ENCODE data around the gene KLF15.

The KLF15 gene

DNA sequence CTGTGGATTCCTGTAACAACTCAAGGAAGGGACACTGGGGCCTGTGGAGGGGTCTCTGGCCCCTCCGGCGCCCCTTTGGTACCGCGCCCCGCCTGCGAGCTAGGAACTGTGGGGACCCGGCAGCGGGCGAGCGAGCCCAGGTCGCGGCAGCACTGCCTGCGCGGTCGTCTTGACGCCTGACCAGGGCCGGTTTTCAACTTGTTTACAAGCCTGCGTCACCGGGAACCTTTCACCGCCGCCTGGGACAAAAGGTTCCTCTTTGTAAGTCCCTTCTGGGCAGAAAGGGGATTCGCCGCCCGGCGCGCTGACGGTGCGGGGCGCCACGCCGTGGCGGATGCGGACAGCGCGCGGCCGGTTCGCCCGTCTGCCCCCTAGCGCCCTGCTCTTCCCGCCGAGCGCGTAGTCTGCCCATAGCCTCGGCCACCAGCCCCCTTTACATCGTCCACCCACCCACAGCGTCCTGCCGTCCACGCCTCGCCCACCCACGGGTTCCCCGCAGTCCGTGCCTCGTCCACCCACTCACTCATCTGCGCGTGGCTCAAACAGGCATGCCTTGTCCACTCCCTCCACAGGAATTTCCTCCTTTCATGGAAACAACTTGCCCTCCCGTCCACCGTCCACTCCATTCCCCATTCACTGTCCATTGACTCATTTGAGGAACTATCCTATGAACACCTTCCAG, 32.0 kb upstream of the KLF15 start:
- peak; percentile 62 for DNase-seq

DNA sequence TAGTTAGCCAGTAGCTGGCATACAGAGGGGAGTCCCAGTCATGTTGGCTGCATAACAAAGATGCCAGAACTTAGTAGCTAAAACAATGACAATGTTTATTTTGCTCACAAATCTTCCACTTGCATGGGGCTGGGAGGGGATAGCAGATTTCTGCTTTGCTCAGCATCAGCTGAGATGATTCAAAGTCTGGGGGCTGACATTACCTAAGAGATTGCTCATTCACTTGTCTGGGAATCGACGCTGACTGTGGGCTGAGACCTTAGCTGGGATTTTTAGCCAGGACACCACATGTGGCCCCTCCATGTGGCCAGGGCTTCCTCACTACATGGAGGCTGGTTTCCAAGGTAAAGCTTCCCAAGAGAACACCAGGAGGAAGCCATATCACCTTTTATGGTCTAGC, 24.8 kb upstream of the KLF15 start:
- no peak for DNase-seq

DNA sequence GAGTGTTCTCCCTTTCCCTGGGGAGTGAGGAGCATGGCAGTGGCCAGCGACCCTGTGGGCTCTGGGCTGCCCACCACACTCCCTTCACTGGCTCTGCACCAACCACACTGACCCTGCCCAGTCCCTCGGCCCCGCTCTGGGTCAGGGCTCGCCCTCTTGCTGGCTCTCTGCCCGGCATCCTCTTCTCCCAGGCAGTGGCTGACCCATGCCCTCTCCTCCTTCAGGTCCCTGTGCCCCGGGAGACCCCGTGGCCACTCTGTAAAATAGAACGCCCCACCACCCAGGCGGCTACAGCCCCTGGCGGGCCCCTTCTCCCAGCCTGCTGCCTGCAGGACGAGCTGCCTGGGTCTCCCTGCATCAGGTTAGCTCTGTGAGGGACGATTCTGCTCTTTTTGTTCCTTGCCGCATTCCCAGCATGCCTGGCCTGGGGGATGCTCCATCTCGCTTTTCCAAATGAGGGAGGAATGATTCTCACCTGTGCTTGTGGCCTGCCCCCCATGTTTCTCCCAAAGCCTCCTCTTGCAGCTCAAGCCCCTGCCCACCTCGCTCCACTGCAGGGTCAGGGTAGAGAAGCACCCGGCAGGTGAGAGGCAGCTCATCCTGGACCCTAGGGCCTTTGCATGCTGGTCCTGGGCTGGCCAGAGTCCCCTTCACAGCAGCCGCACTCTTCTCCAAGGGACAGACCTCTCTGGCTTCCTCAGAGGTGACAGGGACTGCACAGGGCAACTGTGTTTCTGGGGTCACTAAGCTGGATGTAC, 23.0 kb upstream of the KLF15 start:
- DNase-seq: no peak

DNA sequence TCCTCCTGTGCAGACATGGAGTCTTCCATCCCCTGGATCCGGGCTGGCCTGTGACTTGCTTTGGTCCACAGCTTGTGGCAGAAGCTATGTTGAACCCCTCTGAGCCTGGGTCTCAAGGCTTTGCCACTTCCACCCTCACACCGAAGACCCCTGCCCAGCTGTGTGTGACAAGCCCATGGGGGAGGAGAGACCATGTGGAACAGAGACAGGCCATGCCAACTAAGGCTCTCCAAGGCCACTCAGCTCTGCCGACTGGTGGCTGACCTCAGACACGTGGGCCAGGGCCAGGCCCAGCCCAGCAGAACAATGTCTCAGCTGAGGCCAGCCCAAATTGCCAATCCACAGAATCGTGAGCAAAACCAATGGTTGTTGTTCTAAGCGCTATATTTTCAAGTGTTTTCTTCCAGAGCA, 21.1 kb upstream of the KLF15 start:
- no peak for DNase-seq

DNA sequence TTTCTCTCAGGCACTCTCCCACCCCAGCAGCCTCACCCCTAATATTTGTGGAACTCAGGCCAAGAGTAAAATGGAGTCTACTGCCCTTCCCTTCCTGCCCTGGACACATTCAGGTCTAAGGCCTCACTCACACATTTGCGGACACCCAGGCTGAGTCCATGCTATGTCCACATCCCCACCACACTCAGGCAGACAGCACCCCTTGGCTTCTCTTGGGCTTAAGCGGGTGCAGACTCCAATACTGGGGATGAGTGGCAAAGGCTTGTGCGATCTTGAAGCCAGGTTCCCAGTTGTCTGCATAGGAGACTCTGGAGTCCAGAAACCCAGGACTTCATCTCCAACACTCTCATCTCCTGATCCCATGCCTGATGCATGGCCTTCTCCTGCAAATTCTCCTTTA, 20.0 kb upstream of the KLF15 start:
- DNase-seq: no peak

DNA sequence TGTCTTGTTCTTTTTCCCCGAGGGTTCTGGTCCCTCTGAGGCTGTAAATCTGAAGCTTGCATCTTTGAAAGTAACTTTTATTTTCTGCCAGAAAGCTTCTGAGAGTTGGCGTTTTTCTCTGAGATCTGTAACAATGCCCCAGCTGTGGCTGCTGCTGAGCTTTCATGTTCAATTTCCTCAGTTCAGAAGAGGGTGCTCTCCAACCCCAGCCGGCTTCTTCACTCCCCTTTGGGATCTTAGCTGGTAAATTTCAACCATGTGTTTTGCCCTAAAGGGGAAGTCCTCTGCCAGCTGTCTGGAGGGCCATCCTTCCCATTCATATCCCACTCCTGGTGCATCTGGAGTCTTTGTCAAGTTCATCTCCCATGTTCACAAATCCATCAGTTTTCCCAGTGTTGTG, 19.2 kb upstream of the KLF15 start:
- DNase-seq: no peak

DNA sequence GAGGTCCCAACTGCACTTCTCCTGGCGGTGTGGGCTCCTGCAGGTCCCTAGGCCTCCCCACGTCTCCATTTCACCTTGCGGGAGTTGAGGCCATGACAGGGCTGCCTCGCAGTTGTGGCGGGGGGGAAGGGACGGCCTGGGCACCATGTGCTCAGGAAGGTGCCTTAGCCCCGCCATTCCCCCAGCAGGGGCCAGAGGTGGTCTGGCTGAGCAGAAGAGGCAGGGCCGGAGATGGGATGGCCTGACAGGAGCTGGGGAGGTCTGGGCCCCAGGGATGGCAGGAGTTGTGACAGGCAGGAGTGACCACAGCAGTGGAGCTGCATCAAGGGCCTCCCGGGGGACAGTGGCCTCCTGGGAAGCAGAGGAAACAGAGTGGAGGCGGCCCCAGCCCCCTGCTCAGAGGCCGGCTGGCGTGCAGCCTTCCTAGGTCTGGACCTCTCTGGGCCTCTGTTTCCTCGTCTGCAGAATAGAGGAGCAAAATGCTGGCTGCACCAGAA, 18.7 kb upstream of the KLF15 start:
- no peak for DNase-seq

DNA sequence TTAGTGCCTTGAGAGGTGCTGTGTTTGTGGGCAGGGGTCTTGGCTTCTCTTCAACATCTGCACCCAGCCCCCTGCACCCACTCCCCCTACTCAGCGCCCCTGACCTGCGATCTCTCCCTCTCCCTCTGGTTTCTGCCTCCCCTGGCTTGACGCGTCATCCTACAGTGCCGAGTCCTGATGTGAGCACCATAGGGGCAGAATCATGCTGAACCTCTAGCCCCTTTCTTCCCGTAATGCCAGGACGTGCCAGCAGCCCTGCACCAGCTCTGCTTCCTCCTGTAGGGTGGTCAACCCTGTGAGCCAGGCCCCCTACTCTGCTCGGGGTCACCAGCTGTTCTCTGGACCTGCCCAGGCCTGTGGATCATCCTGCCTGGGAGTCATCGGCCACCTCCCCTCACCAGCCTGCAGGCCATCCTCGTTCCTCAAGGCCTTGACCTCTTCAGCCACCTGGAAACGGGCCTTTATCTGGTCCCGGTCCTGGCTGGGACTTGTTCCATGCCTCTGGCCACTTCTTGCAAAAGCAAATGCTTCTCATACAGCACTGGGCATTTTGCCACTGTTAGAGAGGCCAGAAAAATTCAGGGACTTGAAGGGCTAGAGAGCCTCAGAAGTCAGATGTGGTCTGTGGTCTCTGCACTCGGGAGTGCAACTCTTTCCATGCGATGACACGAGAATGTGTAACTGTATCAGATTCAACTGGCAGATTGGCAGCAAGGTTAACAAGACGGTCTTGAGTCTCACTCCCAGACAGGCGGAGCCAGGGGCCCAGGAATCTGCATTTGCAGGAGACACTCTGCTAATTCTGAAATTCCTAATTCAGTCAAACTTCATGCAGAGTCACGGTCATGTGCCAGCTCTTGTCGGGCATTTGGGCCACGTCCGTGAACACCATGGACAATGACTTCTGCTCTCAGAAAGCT, 16.7 kb upstream of the KLF15 start:
- DNase-seq: no peak

DNA sequence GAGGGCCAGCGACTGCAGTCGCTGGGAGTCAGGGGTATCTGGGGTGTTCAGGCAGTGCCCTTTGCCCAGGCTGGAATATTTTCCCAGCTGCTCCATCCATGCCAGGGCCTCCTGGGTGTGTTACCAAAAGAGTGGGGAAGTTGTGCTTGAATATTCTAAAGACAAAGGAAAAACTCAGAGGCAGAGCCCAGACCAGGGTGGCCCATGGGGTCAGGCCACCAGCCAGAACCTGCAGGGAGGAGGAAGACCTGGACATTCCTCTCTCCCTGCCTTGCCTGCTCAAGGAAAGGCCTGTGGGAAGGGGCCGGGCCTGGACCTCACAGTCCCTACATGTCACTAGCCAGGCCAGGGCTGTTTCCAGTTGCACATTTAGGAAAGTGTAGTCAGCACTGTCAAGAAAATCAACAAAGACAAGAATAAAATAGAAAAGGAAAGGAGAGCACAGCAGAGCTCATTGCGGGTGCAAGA, 16.0 kb upstream of the KLF15 start:
- DNase-seq: no peak

DNA sequence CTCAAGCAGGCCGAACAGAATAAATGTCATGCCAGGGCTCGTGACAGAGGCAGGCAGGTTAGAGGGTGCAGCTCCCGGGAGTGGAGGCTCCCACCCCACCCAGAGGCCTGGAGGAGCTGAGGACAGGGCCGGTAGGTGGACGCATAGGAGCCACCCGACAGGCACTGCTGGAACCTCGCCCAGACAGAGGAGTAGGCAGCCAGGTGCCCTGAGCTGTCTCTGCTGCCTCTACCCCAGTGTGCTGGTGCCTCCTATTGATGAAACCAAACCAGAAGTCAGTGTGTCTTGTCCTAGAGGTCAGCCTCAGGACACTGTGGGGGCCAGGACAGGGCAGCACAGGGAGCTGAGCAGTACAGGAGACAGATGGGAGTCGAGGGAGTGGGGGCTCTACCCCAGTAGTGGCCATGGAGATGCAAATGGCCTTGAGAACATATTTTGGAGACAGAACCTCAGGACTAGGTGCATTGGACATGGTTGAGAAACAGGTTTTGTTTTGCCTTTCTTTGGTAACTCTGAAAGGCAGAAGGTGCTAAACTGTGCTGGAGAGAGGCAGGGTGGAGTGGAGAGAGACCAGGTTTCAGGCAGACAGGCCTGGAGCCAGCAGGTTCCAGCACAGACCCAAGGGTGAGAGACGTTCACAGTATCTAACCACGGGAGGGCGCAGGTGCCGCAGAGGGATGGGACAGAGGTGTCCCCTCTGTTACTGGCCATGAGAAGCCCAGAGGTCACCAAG, 15.4 kb upstream of the KLF15 start:
- no peak for DNase-seq

DNA sequence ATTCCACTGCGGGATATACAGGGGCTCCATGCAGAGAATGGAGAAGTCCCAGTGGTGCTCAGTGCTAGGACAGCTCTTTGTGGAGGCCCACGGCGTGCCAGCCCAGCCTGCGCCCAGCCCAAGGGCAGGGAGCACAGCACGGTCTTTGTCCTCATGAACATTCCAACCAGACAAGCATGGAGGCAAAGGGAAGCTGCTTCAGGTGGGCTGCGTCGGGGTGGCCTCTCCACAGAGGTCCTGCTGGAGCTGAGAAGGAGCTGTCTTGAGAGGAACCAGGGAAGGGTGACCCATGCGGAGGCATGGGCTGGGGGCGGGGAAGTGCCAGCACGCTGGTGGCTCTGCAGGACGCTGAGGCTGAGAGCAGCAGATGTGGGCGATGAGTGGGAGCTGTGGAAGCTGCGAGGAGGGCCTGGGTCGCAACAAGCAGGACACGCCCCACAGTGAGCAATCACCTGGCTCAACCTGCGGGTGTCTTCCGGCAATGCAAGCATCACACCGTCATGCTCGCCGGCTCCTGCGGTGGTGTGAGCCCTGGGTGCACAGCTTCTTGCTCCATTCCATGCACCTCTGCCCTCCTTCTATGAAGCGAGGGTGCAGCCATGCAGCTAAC, 14.0 kb upstream of the KLF15 start:
- no peak for DNase-seq

DNA sequence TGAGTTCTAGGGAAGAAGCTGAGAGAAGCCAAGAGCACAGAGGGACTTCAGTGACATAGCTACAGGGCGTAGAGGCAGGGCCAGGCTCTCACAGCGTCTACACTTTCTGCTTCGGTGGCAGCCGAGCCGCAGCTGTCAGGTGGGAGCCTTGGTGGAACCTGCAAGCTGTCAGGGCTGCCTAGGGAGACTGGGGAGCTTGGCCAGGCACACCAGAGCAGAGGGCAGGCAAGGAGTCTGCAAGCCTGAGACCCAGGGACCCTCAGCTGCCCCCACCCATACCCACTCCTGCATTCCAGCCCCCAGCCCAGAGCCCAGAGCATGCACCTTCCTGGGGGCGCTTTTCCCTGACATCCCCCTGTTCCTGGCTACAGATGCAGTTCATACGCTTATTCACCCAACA, 13.4 kb upstream of the KLF15 start:
- no peak for DNase-seq

DNA sequence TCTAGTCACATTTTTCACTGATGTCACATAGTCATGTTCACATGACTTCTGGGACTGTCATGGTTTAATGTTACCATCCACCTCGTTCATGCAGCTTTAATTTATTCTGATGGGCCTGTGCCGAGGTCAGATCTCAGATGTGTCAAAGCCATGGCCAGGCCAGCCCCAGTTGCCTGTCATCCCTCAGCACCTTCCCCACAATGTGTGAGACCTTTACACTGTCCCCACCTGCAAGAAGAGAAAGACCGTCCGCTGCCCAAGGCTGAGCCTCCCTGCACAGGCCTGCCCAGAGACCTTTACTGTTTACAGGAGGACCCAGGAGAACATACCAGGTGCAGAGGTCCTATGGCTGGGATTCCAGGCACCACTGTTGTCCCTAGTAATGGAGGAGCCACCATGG, 12.8 kb upstream of the KLF15 start:
- no peak for DNase-seq

DNA sequence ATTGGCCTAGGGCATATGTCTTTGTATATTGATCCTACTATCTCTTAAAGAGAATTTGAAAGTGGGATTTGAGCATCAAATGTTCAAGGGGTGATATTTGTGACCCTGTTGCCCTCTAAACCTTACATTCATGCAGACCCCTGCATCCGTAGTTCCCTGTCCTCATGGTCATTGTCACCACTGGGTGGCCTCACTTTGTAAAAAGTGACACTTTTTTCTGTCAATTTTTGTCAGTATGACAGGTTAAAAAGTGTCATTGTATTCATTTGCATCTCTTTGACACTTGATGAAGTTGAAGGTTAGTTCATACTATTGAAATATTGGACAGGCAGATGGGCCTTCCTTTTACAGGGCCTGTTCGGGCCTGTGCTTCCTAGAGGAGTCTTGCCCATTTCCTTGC, 12.3 kb upstream of the KLF15 start:
- no peak for DNase-seq

DNA sequence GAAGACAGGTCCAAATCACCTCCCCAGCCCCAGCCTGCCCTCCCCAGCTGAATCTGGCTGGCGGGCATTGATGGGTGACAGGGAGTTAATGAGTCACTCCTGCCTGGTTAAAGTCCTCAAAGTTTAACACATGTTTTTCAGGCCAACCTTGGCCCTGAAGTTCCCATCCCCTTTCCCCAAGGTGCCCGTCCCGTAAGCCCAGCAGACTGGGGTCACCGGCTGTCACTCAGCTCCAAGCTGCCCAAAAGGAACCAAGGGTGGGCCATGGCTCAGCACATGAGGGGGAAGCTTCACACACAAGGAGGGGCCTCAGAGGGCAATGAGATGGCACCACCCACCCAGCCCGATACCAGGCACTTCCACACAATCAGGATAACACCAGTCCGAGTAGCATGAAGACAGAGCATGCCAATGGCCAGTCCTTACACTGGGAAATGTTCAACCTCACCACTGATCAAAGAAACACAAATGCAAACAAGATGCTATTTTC, 10.2 kb upstream of the KLF15 start:
- no peak for DNase-seq

DNA sequence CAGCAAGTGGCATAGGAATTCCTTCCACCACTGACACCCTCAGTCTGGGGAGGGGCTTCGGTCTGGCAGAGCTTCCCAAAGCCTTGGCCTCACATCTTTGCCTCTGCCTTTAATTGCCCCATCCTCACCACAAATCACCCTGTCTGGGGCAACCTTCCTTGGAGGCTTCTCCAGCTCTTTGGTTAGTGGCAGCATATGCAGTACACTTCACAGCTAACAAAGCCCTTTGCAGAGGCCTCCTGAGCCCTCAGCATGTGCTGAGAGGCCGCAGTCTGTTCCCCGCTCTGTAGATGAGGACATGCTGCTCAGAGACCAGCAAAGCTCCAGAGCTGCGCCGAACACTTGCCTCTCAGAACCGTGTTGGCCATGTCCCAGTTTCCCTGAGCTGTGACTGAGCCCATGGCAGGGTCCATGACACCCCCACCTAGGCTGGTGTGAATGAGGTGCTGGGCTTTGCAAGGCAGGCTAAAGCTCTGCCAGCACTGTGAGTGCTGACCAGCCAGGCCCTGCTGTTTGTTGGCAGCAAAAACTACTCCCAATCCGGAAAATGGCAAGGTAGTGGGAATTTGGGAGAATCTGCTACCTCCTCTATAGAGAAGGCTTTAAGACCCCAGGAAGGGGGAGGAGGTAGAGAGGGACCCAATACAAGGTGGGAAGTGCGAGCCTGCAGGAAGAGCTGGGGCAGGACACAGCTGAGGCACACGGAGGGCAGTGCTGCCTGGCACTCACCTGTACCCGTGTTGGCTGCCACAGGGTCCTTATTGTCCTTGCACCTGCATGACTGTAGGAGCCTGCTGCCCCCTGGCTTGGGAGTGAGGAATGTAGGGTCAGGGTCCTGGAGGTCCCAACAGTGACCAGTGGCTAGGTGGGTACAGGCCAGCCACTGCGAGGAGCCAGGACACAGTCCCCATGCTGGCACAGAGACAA, 8.4 kb upstream of the KLF15 start:
- no peak for DNase-seq

DNA sequence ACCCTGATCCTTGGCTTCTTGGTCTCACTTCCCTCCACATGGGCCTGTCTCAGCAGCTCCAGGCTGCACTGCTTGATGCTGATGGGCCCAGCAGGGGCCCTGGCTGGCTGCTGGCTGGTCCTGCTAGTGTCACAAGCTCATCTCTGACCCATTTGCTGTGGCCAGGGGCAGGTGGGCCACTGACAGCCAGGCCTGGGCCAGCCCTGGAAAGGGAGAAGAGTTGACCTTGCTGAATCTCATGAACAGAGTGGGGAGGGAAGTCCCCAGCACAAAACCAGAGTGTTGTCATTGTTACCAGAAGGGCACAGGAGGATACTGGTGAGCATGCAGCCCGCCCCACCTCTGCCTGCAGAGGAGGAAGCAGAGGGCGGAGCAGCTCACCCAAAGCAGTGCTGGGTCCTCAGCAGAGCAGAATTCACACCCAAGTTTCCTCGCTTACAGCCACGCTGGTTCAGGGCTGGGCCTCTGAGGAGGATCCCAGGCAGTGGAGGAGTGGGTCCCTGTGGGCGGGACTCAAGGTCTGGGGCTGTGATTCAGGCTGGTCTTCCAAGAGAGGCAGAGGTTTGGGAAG, 7.6 kb upstream of the KLF15 start:
- no peak for DNase-seq

DNA sequence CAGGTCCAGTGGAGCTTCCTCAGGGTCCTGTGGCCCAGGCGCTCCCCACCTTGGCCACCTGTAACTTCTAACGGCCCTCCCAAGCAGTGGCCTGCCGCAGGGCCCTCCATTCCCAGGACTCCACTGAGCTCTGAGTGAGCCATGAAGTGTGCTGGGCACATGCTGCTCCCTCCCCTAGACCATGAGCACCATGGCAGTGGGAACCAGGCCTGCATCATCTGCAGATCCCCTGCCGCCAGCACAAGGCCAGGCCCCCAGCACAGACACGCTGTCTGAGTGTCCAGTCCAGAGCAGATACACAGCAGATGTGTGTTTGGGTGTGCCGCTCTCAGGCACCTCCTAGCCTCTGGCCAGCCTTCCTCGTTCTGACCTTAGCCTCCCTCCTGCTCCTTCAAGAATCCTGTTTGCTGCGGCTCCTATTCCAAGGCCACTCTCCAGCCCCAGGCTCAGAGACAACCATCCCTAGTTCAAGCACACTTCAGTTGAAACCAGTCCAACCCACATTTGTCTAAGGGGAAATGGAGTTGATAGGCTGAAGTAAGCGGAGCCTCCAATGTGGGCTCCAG, 7.0 kb upstream of the KLF15 start:
- DNase-seq: no peak

DNA sequence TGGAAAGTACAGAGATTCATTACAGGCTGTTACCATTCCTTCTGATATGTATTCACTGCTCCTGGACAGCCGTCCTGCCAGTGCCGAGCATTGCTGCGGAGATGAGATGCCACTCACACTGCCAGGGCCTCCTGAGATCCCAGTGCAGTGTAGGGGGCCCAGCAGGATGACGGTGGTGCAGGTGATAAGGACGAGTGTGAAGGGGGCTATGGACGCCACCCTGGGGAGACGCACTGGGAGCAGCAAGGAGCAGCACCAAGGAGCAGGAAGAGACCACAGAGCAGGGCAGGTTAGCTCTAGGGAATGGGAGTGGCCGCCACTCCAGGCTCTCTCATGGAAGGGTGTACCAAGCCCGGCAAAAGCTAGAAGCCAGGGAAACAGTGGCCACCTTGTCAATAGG, 4.0 kb upstream of the KLF15 start:
- DNase-seq: no peak

DNA sequence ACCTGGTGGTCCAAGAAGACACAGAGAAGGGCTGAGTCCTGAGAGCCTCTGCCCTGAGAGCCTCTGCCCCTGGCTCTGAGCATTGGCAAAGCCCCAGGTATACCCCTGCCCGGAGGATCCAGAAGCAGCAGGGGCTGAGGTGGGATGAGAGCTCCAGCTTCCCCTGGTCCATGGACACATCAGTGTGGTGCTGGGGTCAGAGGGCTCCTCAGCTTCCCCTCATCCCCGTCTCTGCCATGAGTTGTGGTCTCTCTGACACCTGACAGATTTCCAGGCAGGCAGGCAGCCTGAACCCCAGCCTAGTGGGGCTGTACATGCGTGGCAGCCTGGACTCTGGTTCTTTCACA, 3.5 kb upstream of the KLF15 start:
- DNase-seq: no peak
